Loucy (cell line): ENCODE results near the gene NF1.

Experiments used
- CTCF ChIP-seq: fragments of 200-600 bp; sonication (generic); conservative IDR thresholded peaks from 2 replicates; pipeline ENCODE4 v1.5.1; 2014; ENCODE audit warnings: mild to moderate bottlenecking, antibody characterized with exemption, low read length
- EZH2phosphoT487 ChIP-seq: fragments of 200-600 bp; IDR thresholded peaks from 2 replicates; pipeline ENCODE4 v1.6.1; 2018; ENCODE audit warnings: antibody characterized with exemption, mild to moderate bottlenecking, moderate library complexity, borderline replicate concordance

DNA sequence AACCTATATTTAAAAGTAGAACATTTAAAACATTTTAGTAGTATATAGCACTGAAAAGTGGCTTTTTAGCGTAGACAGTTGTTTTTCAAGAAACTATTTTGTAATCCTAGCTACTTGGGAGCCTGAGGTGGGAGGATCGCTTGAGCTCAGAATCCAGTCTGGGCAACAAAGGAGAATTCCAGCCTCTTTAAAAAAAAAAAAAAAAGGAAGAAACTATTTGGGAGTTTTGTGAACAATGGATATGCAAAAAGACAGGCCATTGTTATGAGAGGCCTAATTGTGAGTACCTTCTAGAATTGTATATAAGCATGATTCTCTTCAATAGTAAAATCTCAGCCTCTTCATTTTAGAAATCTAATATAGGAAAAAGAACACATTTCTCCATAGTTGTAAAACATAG lies 184.6 kb downstream of the NF1 start:
- TF ChIP-seq CTCF: no peak
- TF ChIP-seq EZH2phosphoT487: no peak
